T-helper 2 cell (primary cell): Measurements from ENCODE around the gene TLE4.

ENCODE experiments used
- DNase-seq, 5 experiments: peaks; one replicate each; pipeline versions ENCODE4 v3.0.0 to v3.0.0-alpha.2; 2012 to 2022

TLE4 gene

DNA sequence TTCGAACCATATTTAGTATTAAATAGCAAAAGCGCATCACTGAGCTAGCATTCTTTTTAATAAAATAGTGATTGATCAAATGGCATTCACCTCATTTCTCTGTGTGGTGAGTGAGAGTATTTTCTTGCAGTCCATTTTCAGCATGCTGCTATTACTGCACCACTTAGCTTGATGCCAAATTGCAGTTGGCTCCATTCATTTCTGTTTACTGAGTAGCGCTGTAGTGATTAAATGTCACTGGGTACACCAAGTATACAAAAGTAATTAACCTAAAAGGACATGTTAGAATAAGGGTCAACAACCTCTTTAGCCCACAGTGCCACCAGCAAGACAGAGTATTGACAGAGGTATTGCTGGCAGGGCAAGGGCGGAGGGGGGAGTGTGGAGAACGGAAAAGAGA is 122.0 kb downstream of the TLE4 start:
- DNase-seq = no peak

DNA sequence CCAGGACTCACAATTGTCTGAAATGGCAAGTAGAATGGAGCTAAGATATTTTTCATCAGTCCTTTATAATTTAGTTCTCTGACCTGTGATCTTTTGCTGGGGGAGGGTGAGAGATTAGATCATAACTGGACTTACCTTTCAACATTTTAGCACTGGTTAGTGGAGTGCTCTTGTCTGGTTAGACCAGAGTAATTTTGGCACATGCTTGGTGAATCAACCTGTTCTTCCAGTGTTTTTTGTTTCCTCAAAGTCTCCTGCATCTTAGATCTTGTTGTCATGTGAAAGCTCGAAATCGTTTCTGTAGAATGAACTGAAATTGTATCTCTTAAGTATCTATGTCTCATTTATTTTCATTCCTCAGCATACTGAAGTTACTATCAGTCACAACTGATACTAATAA is 122.4 kb downstream of the TLE4 start:
- no peak for DNase-seq

GRCh38 chr9:79694676-79695400 is 123.1 kb downstream of the TLE4 start:
- peak in 1 of 5 experiments; percentile 71 for DNase-seq

- peak in 2 of 5 experiments; percentile 29 to 89 for DNase-seq
Measured at GRCh38 chr9:79695531-79696175, 123.9 kb downstream of the TLE4 start.

- DNase-seq = no peak
Measured at GRCh38 chr9:79698967-79699366, 127.2 kb downstream of the TLE4 start.

- DNase-seq = no peak
Measured at GRCh38 chr9:79699479-79699878, 127.7 kb downstream of the TLE4 start.

- no peak for DNase-seq
Measured at GRCh38 chr9:79700607-79701360, 129.0 kb downstream of the TLE4 start.

- no peak for DNase-seq
Measured at GRCh38 chr9:79701651-79702050, 129.9 kb downstream of the TLE4 start.

DNA sequence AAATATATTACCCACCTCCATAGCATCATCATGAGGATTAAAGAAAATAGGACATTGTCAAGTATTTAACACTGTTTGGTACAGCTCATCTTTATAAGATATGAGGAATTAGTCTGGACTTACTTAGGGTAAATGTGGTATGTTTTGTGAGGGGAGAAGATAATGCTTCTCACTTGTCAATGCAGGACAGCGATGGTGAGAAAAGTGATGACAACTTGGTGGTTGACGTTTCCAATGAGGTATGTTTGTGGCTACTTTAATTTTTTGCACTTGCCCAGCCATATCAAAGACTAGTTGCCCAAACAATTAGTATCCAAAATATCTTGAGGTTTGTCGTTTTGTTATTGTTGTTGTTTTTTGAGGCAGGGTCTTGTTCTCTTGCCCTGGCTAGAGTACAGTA is 133.9 kb downstream of the TLE4 start:
- DNase-seq = no peak

- no peak for DNase-seq
Measured at GRCh38 chr9:79706512-79706911, 134.7 kb downstream of the TLE4 start.

GRCh38 chr9:79707589-79707988 is 135.8 kb downstream of the TLE4 start:
- DNase-seq = no peak

DNA sequence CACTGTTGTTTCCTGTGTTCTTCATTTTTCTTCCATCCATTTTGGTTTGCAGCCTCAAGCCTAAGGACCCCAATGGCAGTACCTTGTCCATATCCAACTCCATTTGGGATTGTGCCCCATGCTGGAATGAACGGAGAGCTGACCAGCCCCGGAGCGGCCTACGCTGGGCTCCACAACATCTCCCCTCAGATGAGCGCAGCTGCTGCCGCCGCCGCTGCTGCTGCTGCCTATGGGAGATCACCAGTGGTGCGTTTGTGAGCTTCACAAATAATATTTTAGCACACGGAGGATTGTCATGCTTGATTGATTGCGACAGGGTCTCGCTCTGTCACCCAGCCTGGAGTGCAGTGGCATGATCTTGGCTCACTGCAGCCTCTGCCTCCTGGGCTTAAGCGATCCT is 136.8 kb downstream of the TLE4 start:
- no peak for DNase-seq

- DNase-seq = no peak
Measured at GRCh38 chr9:79709743-79710674, 138.2 kb downstream of the TLE4 start.

DNA sequence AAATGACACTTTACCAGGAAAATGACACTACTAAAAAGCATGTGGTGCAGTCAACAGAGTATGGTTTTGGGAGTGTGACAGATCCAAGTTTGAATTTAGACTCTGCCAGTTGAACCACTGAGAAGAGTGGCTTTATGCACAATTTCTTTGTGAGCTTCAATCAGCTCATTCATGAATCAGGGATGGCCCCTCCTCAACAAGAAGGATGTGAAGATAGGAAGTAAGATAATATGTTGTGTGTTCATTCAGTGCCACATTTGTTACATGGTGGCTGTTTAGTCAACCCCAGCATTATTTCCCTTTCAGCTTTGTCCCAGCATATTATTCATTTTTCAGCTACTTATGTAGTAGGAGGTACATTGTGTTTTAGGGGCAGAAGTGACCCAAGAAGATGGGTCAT is 140.1 kb downstream of the TLE4 start:
- peak in 1 of 5 experiments; percentile 22 for DNase-seq

- DNase-seq = no peak
Measured at GRCh38 chr9:79719021-79719420, 147.3 kb downstream of the TLE4 start.

DNA sequence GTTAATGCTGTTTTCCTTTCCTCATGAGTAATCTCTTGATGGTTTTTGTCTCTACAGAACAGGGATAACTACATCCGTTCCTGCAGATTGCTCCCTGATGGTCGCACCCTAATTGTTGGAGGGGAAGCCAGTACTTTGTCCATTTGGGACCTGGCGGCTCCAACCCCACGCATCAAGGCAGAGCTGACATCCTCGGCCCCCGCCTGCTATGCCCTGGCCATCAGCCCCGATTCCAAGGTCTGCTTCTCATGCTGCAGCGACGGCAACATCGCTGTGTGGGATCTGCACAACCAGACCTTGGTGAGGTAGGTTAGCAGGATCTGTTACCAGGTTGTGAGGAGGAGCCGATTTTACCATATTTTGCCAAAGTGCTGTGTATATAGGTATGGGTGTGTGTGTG is 148.2 kb downstream of the TLE4 start:
- DNase-seq = no peak

- DNase-seq = peak in 1 of 5 experiments; percentile 89
Measured at GRCh38 chr9:79731171-79731890, 159.6 kb downstream of the TLE4 start.

DNA sequence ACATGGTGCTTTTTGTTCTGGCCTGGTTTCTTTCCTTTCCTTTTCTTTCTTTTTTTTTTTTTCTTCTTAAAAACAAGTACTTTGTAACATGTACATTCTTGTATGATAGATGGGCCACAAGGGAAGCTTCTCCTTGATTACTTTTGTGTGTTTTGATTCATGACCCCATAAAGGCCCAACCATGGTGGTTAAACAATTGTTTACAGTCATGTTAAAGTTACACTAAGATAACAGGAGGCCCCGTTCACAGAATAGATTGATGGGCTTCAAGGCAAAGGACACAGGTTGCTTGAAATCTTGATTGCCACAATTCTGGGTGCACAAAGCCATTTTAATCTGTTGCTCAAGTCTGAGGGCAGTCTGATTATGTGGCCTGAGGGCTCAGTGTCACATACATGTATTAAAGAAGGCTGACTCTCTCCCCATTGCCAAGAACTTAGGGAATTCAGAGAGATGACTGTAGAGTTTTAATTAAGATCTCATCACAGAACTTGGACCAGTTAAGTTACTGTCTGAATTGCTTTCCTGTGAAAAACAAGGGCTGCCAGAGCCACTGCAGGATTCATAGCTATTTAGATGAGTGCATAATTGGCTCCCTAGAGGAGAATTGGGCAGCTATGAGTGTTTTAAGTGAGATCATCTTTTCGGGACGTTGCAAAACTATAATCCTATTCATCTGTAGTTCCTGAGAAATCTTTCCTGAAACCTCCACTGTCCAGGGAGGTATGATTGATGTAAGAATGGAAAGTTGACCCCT is 163.4 kb downstream of the TLE4 start:
- no peak for DNase-seq

- DNase-seq = no peak
Measured at GRCh38 chr9:79736051-79736450, 164.3 kb downstream of the TLE4 start.

DNA sequence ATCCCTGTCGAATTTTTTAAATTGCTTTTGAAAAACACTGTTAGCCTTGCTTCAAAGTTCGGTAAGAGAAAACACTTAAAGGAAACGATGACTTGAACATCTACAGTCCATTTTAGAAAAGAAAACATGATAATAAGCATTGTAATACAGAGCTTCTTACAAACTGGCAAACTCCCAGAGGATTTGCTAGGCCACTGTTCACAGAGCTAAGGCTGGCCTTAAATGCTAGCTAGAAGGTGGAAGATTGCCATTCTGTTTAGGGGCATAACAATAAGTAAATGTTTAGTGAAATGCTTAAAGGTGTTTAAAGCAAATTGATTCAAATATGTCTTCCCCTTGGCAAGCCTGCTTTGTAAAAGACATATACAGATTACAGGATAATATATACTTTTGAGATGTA is 169.6 kb downstream of the TLE4 start:
- DNase-seq = no peak

DNA sequence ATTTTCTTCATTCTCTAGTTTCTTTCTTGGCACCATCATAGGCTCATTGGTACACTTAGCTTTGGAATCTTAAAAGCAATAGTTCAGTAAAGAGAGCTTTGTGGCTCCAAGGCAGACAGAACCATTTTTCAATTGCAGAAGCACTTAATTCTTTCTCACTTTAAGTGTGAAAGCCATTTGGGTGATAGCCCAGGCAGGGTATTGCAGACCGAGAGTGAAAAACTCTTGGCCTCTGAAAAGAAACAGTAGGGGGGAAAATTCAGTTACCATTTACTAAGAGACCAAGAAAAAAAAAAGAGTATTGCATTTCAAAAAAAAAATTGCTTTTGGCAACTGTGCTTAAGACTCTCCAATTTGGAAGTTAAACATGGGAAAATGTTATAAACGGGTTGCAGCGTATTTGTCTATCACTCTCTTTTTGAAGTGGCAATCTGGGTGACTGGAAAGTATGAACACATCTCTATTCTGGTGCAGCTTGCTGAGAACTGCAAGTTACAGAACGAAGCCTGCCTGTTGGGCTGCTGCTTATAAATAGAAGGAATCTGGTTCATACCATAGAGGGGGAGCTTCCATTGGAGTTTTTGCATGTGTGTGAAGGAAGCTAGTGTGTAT is 170.5 kb downstream of the TLE4 start:
- DNase-seq = no peak
